Left lung (tissue), 10 donors: ENCODE measurements around the gene GRM7. TPM values are rescaled to one million over a fixed set of nuclear protein-coding genes. Genes with fewer than 3 reads are reported as not detected.

Experiments
- ATAC-seq: fragments of 200-7000 bp; cut with Tn5 transposase; one replicate; pipeline ENCODE4 v1.9.1; 2020; ENCODE audit warnings: moderate library complexity
- DNase-seq, 4 donors: peaks; one replicate each; pipeline ENCODE4 v3.0.0-alpha.2; 2013 to 2020
- H3K27ac ChIP-seq, 2 donors: fragments of 200-600 bp; sonication (generic) in 1 of 2; one replicate each; pipeline versions ENCODE4 v1.5.0 to v1.8.0; 2020 to 2021
- H3K27me3 ChIP-seq, 2 donors: fragments of 200-600 bp; sonication (generic) in 1 of 2; one replicate each; pipeline versions ENCODE4 v1.5.0 to v1.8.0; 2020 to 2021
- H3K36me3 ChIP-seq, 2 donors: fragments of 200-600 bp; sonication (generic) in 1 of 2; one replicate each; pipeline versions ENCODE4 v1.5.0 to v1.8.0; 2020 to 2021
- H3K4me1 ChIP-seq, 2 donors: fragments of 200-600 bp; one replicate each; pipeline ENCODE4 v1.8.0; 2021
- H3K4me3 ChIP-seq, 2 donors: fragments of 200-600 bp; sonication (generic) in 1 of 2; one replicate each; pipeline versions ENCODE4 v1.5.0 to v1.8.0; 2020 to 2021; ENCODE audit warnings: mild to moderate bottlenecking in 1 of 2
- H3K9me3 ChIP-seq, 2 donors: fragments of 200-600 bp; sonication (generic) in 1 of 2; one replicate each; pipeline versions ENCODE4 v1.5.0 to v1.8.0; 2020 to 2021
- intact Hi-C, 2 donors: fragments of 100-400 bp; cut with DNase I; formaldehyde crosslinking; loops; one replicate each; pipeline versions ENCODE4 v1.11.2 to v1.14.2; 2022
- polyA plus RNA-seq, 6 donors: library from polyadenylated mRNA; unstranded; fragments of 120-200 nt; gene quantifications; one replicate each; pipeline ENCODE4 v1.2.1, GENCODE V29; 2013; ENCODE audit not compliant: insufficient read length in 6 of 6
- total RNA-seq, 2 donors: library from RNA; stranded (reverse); fragmentation: NEBNext Ultra II Directional; extraction: Animal tissue kit (Norgen Biotek cat#: 25700); gene quantifications; one replicate each; pipeline ENCODE4 v1.2.1, GENCODE V29; 2021
- TF ChIP-seq, protein P1 (sequence below), 2 donors: fragments of 200-600 bp; sonication (generic) in 1 of 2; IDR thresholded peaks; one replicate each; pipeline versions ENCODE4 v1.5.0 to v1.8.0; 2021; ENCODE audit warnings: antibody characterized with exemption in 2 of 2
- donor health status: DM: no; HTN: yes; CAD: no.
- donor health status: DM: no; HTN: no; CAD: no.

Gene GRM7
- total and polyA plus RNA-seq, 8 donors: 0.04 to 0.72 (median 0.27) TPM

DNA sequence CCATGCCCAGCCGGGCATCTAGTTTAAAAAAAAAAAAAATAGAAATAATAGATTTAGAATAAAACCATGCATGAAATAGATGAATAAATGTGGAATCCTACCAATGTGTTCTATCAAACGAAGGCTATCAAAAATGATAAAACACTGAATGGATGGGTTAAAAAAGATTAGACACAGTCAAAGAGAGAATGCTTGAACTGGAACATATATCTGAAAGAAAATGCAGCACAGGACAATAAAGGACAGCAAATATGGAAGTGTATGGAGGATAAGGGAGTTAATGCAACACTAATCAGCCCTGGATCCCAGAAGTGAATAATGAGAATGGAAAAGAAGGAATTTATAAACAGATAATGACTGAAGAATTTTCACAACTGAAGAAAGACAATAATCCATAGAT, 571.7 kb downstream of the GRM7 start:
- H3K36me3 ChIP-seq: no peaks in the 10 kb centered on the region
- H3K27ac ChIP-seq: no peak overlapping the region
- no peak for DNase-seq
- peaks cover 0 to 26% of the 10 kb centered on the region in 2 donors for H3K9me3 ChIP-seq
- no peak overlapping the region for H3K4me3 ChIP-seq
- H3K27me3 ChIP-seq: no peaks in the 10 kb centered on the region
- H3K4me1 ChIP-seq: no peaks in the 10 kb centered on the region
- intact Hi-C loops: no loop called here
- TF ChIP-seq, protein P1, sequence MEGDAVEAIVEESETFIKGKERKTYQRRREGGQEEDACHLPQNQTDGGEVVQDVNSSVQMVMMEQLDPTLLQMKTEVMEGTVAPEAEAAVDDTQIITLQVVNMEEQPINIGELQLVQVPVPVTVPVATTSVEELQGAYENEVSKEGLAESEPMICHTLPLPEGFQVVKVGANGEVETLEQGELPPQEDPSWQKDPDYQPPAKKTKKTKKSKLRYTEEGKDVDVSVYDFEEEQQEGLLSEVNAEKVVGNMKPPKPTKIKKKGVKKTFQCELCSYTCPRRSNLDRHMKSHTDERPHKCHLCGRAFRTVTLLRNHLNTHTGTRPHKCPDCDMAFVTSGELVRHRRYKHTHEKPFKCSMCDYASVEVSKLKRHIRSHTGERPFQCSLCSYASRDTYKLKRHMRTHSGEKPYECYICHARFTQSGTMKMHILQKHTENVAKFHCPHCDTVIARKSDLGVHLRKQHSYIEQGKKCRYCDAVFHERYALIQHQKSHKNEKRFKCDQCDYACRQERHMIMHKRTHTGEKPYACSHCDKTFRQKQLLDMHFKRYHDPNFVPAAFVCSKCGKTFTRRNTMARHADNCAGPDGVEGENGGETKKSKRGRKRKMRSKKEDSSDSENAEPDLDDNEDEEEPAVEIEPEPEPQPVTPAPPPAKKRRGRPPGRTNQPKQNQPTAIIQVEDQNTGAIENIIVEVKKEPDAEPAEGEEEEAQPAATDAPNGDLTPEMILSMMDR (IDR thresholded peaks at IDR 0.05): no peak
- no peak for ATAC-seq

DNA sequence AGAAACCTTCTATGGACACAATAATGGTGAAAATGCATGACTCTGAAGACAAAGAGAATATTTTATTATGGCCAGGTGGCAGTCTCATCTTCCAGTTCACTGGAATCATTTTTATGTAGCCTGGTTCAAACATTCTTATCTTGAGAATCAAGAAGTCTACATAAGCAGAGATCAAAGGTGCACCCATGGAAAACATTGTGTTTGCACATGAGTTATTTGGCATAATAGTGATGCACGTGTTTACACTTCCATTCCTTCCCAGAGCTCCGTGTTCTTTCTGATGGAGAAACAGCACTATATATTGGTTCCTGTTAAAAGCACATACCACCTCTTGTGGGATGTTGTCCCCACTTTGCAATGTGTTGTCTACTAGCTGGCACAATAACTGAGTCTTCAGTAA, 572.2 kb downstream of the GRM7 start:
- TF ChIP-seq, protein P1 (IDR thresholded peaks at IDR 0.05): no peak
- intact Hi-C loops: no loop called here

DNA sequence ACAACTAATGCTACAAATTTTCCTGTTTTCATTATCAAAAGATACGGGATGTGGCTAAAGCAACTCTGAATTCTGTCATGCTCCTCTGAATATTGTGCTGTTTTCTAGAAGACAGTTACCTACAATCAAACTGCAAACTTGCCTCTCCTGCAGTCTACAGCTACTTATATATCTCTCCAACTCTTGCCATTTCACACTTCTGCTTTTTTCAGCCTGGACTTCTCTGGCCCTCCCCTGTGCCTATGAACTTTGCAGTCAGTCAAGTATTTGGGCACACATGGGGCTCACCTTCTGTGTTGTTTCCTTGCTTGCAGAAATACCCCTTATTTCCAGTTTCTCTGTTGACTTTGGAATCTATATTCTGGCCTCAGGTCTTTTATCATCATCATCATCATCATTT, 575.6 kb downstream of the GRM7 start:
- TF ChIP-seq, protein P1 (IDR thresholded peaks at IDR 0.05): no peak
- Histone ChIP-seq H3K4me3 (no peak overlapping the region), H3K36me3 (no peaks in the 10 kb centered on the region), H3K27ac (no peak overlapping the region), H3K27me3 (no peaks in the 10 kb centered on the region), H3K4me1 (no peaks in the 10 kb centered on the region), H3K9me3 (peaks cover 0 to 26% of the 10 kb centered on the region in 2 donors)
- no peak for DNase-seq
- ATAC-seq: no peak
- intact Hi-C loops: no loop called here

More for the DNA sequence above, 572.2 kb downstream of the GRM7 start:
- H3K4me3 ChIP-seq: no peak overlapping the region
- no peak for ATAC-seq
- DNase-seq: no peak
- H3K27me3 ChIP-seq: no peaks in the 10 kb centered on the region
- peaks cover 0 to 26% of the 10 kb centered on the region in 2 donors for H3K9me3 ChIP-seq
- H3K27ac ChIP-seq: no peak overlapping the region
- H3K4me1 ChIP-seq: no peaks in the 10 kb centered on the region
- H3K36me3 ChIP-seq: no peaks in the 10 kb centered on the region

DNA sequence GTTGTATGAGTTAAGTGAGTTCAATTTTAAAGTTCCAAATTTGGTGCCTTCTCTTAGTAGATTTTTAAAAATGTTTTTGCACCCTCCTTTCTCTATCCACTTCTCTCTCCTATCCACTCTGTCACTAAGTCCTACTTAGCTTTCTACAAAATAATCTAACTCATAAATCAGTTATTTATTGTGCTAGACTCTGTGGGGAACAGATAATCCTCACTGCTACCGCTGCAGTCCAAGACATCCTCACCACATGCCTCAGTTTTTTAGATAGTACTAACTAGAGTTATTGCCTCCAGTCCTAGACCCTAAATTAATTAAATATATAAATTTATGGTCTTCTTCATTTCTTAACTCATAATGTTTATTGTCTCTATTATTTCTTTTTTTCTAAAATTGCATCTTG, 576.3 kb downstream of the GRM7 start:
- intact Hi-C loops: no loop called here
- ATAC-seq (no peak), DNase-seq (no peak)
- Histone ChIP-seq H3K4me1 (no peaks in the 10 kb centered on the region), H3K27ac (no peak overlapping the region), H3K9me3 (peaks cover 0 to 21% of the 10 kb centered on the region in 2 donors), H3K27me3 (no peaks in the 10 kb centered on the region), H3K36me3 (no peaks in the 10 kb centered on the region), H3K4me3 (no peak overlapping the region)
- TF ChIP-seq, protein P1 (IDR thresholded peaks at IDR 0.05): no peak

DNA sequence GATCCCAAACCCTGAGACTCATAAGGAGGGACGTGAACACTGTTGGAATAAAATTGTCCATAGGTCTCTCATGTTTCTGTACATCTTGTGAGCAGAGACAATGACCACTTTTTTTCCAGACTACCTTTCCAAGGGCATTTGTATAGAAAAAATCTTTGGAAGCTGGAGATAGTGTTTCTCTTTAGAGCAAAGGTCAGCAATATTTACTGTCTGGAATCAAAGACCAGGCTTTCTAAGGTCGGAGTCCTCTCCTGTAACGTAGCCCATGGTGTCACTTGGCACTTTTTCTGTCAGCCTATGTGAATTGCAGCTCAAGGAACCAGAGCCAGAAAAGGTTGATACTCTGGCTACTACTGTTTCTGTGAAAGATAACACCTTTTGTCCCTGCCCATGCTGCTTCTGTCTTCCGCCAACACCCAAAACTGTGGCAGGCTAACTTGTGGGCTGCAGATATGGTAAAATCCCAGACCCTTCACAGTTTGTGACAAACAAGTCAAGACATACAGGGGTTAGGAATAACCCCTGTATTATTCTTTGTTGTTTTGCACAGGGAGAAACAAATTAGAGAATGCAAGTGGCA, 578.3 kb downstream of the GRM7 start:
- intact Hi-C loops: no loop called here
- TF ChIP-seq, protein P1 (IDR thresholded peaks at IDR 0.05): no peak
- no peaks in the 10 kb centered on the region for H3K27me3 ChIP-seq
- no peak overlapping the region for H3K4me3 ChIP-seq
- ATAC-seq: no peak
- H3K36me3 ChIP-seq: no peaks in the 10 kb centered on the region
- H3K9me3 ChIP-seq: peaks cover 0 to 6% of the 10 kb centered on the region in 2 donors
- no peak overlapping the region for H3K27ac ChIP-seq
- H3K4me1 ChIP-seq: no peaks in the 10 kb centered on the region
- DNase-seq: no peak
